Measurements from ENCODE around the gene EPHB1.

The EPHB1 gene

GRCh38 chr3:135084976-135085375 lies 289.9 kb downstream of the EPHB1 start:
- no peak for DNase-seq

DNA sequence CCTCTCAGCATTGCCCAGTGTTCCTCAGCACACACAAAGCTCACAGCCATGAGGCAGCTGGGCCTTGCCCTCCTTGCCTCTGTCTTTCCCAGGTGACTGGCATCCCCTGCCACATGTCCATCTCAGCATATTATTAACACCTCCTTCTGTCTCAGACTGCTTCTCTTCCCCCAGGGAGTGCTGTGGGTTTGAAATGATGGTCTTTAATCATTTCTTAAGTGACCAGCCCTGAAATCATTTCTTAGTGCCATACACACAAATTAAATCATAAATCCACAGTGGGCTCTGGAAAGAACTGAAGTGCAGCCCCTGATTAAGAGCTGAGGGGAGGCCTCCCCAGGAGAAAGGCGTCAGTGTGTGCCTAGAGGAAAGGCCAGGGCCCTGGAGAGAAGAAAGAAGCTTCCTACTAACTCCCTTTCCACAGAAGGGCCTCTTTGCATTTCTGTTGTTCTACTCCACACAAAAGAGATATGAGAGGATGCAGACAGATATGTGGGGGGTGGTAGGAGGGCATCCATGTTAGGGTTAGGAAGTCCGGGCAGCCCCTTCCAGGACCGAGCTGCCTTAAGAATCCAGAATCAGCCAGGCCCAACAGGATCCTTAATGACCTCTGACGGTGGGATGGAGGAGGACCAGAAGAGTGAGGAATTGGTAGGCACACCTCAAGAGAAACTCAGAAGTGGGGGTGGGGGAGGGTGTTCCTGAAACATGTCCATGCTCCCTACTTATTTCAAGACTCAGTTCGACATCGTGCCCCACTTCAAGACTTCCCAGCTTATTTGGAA lies 290.8 kb downstream of the EPHB1 start:
- Histone ChIP-seq H3K36me3 (no peaks in the 10 kb centered on the region), H3K27ac (no peak overlapping the region), H3K4me3 (ENCODE audit: low read depth, low read length) (no peak overlapping the region), H3K27me3 (ENCODE audit: insufficient read depth, low read depth, severe bottlenecking) (no peaks in the 10 kb centered on the region), H3K9me3 (ENCODE audit: severe bottlenecking) (no peaks in the 10 kb centered on the region)
- no peak for DNase-seq
- TF ChIP-seq, protein P1, sequence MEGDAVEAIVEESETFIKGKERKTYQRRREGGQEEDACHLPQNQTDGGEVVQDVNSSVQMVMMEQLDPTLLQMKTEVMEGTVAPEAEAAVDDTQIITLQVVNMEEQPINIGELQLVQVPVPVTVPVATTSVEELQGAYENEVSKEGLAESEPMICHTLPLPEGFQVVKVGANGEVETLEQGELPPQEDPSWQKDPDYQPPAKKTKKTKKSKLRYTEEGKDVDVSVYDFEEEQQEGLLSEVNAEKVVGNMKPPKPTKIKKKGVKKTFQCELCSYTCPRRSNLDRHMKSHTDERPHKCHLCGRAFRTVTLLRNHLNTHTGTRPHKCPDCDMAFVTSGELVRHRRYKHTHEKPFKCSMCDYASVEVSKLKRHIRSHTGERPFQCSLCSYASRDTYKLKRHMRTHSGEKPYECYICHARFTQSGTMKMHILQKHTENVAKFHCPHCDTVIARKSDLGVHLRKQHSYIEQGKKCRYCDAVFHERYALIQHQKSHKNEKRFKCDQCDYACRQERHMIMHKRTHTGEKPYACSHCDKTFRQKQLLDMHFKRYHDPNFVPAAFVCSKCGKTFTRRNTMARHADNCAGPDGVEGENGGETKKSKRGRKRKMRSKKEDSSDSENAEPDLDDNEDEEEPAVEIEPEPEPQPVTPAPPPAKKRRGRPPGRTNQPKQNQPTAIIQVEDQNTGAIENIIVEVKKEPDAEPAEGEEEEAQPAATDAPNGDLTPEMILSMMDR (IDR thresholded peaks at IDR 0.05; ENCODE audit: low read depth, low read length), result no peak

More at GRCh38 chr3:135084976-135085375, 289.9 kb downstream of the EPHB1 start:
- Histone ChIP-seq H3K36me3 (no peaks in the 10 kb centered on the region), H3K27me3 (ENCODE audit: insufficient read depth, low read depth, severe bottlenecking) (no peaks in the 10 kb centered on the region), H3K27ac (no peak overlapping the region), H3K9me3 (ENCODE audit: severe bottlenecking) (no peaks in the 10 kb centered on the region), H3K4me3 (ENCODE audit: low read depth, low read length) (no peak overlapping the region)
- TF ChIP-seq, protein P1 (IDR thresholded peaks at IDR 0.05; ENCODE audit: low read depth, low read length), result no peak

DNA sequence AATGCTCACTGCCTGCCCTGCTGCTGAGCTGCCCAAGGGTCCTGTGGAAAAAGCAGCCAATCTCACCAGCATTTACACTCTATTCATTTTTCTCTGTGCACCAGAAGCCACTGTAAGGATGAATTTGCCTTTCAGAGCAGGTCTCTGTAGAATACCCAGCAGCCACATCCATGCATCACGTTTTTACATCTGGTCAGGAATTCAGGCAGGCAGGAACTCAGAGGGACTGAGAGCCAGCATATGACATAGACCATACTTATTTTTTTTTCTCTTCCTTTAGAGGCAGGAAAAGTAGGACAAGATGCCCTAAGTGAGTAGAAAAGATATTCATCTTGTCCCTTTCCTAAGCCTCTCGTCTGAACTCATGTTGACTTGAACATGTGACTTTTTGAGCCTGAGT lies 292.7 kb downstream of the EPHB1 start:
- TF ChIP-seq, protein P1 (IDR thresholded peaks at IDR 0.05; ENCODE audit: low read depth, low read length), result no peak
- no peaks in the 10 kb centered on the region for H3K27me3 ChIP-seq (ENCODE audit: insufficient read depth, low read depth, severe bottlenecking)
- no peak overlapping the region for H3K4me3 ChIP-seq (ENCODE audit: low read depth, low read length)
- no peak overlapping the region for H3K27ac ChIP-seq
- no peaks in the 10 kb centered on the region for H3K36me3 ChIP-seq
- H3K9me3 ChIP-seq (ENCODE audit: severe bottlenecking), result no peaks in the 10 kb centered on the region
- no peak for DNase-seq

- Histone ChIP-seq H3K27me3 (ENCODE audit: insufficient read depth, low read depth, severe bottlenecking) (no peaks in the 10 kb centered on the region), H3K9me3 (ENCODE audit: severe bottlenecking) (no peaks in the 10 kb centered on the region), H3K4me3 (ENCODE audit: low read depth, low read length) (no peak overlapping the region), H3K27ac (no peak overlapping the region), H3K36me3 (no peaks in the 10 kb centered on the region)
- no peak for DNase-seq
- TF ChIP-seq, protein P1 (IDR thresholded peaks at IDR 0.05; ENCODE audit: low read depth, low read length), result no peak
Measured at GRCh38 chr3:135089451-135089850, 294.4 kb downstream of the EPHB1 start.

- Histone ChIP-seq H3K4me3 (ENCODE audit: low read depth, low read length) (no peak overlapping the region), H3K36me3 (no peaks in the 10 kb centered on the region), H3K9me3 (ENCODE audit: severe bottlenecking) (no peaks in the 10 kb centered on the region), H3K27me3 (ENCODE audit: insufficient read depth, low read depth, severe bottlenecking) (no peaks in the 10 kb centered on the region), H3K27ac (no peak overlapping the region)
- no peak for DNase-seq
- TF ChIP-seq, protein P1 (IDR thresholded peaks at IDR 0.05; ENCODE audit: low read depth, low read length), result no peak
Measured at GRCh38 chr3:135090020-135090717, 295.1 kb downstream of the EPHB1 start.

All from WERI-Rb-1 (cell line).